Measurements from ENCODE around the gene BLM. TPM values are rescaled to one million over a fixed set of nuclear protein-coding genes. Genes with fewer than 3 reads are reported as not detected.

BLM gene
- polyA plus RNA-seq, 1 donor (not counting 4 experiments of a cell fraction or from before 2014, with no cell fraction given), result 4.4 TPM

DNA sequence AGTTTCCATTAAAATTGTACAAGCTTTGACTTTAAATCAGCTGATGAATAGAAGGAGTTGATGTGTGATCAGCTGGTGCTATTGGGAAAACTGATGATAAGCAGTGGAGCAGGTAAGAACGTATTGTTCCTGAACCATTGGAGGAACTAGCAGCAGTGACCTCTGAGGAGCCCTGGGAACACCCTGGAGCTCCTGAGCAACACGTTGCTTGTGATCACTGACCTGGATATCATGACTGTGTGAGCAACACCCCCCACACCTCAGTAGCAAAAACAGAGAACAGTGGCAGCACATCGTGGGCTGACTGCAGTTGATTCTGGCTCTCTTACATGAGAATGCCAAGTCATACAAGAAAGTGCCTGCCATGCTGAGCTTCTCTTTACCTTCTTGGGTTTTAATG lies 72.9 kb downstream of the BLM start:
- Histone ChIP-seq H3K79me2 (ENCODE audit: control insufficient read depth, insufficient read depth, low read length) (no peaks in the 10 kb centered on the region), H3K36me3 (ENCODE audit: control insufficient read depth in 2 of 2, extremely low read depth in 1 of 2, insufficient read depth in 2 of 2, low read length in 2 of 2) (peaks cover 0 to 3% of the 10 kb centered on the region in 2 experiments), H3K27me3 (ENCODE audit: control insufficient read depth, extremely low read depth, insufficient read depth, low read length) (no peaks in the 10 kb centered on the region), H4K20me1 (ENCODE audit: control insufficient read depth, extremely low read depth, insufficient read depth, low read length) (no peaks in the 10 kb centered on the region), H2AFZ (ENCODE audit: control insufficient read depth, low read length) (no peak overlapping the region), H3K27ac (ENCODE audit: control insufficient read depth, insufficient read depth, low read length) (no peak overlapping the region), H3K9ac (ENCODE audit: control insufficient read depth, extremely low read depth, insufficient read depth, low read length) (no peak overlapping the region), H3K4me1 (ENCODE audit: control insufficient read depth, extremely low read depth, insufficient read depth, low read length) (no peaks in the 10 kb centered on the region), H3K9me3 (ENCODE audit: control insufficient read depth, low read depth, low read length) (no peaks in the 10 kb centered on the region), H3K4me3 (ENCODE audit: control insufficient read depth in 2 of 3, extremely low read depth in 1 of 3, insufficient read depth in 2 of 3, low read depth in 1 of 3, low read length in 3 of 3) (no peak overlapping the region), H3K4me2 (ENCODE audit: control insufficient read depth, extremely low read depth, insufficient read depth, low read depth, low read length) (no peak overlapping the region), H3K9me1 (ENCODE audit: control insufficient read depth, extremely low read depth, insufficient read depth, low read length) (no peaks in the 10 kb centered on the region)
- DNase-seq (ENCODE audit: low read depth, low spot score) (no peak), FAIRE-seq (no peak)
- TF ChIP-seq, protein P1, sequence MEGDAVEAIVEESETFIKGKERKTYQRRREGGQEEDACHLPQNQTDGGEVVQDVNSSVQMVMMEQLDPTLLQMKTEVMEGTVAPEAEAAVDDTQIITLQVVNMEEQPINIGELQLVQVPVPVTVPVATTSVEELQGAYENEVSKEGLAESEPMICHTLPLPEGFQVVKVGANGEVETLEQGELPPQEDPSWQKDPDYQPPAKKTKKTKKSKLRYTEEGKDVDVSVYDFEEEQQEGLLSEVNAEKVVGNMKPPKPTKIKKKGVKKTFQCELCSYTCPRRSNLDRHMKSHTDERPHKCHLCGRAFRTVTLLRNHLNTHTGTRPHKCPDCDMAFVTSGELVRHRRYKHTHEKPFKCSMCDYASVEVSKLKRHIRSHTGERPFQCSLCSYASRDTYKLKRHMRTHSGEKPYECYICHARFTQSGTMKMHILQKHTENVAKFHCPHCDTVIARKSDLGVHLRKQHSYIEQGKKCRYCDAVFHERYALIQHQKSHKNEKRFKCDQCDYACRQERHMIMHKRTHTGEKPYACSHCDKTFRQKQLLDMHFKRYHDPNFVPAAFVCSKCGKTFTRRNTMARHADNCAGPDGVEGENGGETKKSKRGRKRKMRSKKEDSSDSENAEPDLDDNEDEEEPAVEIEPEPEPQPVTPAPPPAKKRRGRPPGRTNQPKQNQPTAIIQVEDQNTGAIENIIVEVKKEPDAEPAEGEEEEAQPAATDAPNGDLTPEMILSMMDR (optimal IDR thresholded peaks at IDR 0.05 in 1 of 3, IDR thresholded peaks at IDR 0.05 in 1 of 3, conservative IDR thresholded peaks at IDR 0.05 in 1 of 3; ENCODE audit: extremely low read depth in 1 of 3, insufficient read depth in 2 of 3, low read length in 3 of 3), result no peak
- TF ChIP-seq EZH2 (IDR thresholded peaks at IDR 0.05; ENCODE audit: low read length), result no peak
- dilution Hi-C loops (cut with MboI; ENCODE audit: extremely low pct_ligation_motif_present, low sequenced_read_pairs), result no loop called here

DNA sequence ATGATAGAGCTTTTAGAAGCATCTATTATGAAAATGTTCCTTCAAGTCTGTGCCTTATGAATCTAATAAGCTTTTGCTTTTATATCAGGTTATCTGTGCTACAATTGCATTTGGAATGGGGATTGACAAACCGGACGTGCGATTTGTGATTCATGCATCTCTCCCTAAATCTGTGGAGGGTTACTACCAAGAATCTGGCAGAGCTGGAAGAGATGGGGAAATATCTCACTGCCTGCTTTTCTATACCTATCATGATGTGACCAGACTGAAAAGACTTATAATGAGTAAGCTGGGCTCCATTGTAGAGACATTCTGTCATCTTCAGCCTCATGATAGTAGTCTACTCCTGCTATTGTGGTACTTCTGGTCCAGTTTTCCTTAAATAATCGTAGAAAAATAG lies 73.4 kb downstream of the BLM start:
- no peak overlapping the region for H3K4me2 ChIP-seq (ENCODE audit: control insufficient read depth, extremely low read depth, insufficient read depth, low read depth, low read length)
- no peaks in the 10 kb centered on the region for H3K9me3 ChIP-seq (ENCODE audit: control insufficient read depth, low read depth, low read length)
- no peaks in the 10 kb centered on the region for H3K9me1 ChIP-seq (ENCODE audit: control insufficient read depth, extremely low read depth, insufficient read depth, low read length)
- H3K4me1 ChIP-seq (ENCODE audit: control insufficient read depth, extremely low read depth, insufficient read depth, low read length), result no peaks in the 10 kb centered on the region
- FAIRE-seq, result no peak
- no peaks in the 10 kb centered on the region for H3K27me3 ChIP-seq (ENCODE audit: control insufficient read depth, extremely low read depth, insufficient read depth, low read length)
- dilution Hi-C loops (cut with MboI; ENCODE audit: extremely low pct_ligation_motif_present, low sequenced_read_pairs), result no loop called here
- TF ChIP-seq EZH2 (IDR thresholded peaks at IDR 0.05; ENCODE audit: low read length), result no peak
- TF ChIP-seq, protein P1 (optimal IDR thresholded peaks at IDR 0.05 in 1 of 3, IDR thresholded peaks at IDR 0.05 in 1 of 3, conservative IDR thresholded peaks at IDR 0.05 in 1 of 3; ENCODE audit: extremely low read depth in 1 of 3, insufficient read depth in 2 of 3, low read length in 3 of 3), result no peak
- H3K9ac ChIP-seq (ENCODE audit: control insufficient read depth, extremely low read depth, insufficient read depth, low read length), result no peak overlapping the region
- no peak for DNase-seq (ENCODE audit: low read depth, low spot score)
- H3K4me3 ChIP-seq (ENCODE audit: control insufficient read depth in 2 of 3, extremely low read depth in 1 of 3, insufficient read depth in 2 of 3, low read depth in 1 of 3, low read length in 3 of 3), result no peak overlapping the region
- no peak overlapping the region for H3K27ac ChIP-seq (ENCODE audit: control insufficient read depth, insufficient read depth, low read length)
- no peak overlapping the region for H2AFZ ChIP-seq (ENCODE audit: control insufficient read depth, low read length)
- H3K36me3 ChIP-seq (ENCODE audit: control insufficient read depth in 2 of 2, extremely low read depth in 1 of 2, insufficient read depth in 2 of 2, low read length in 2 of 2), result peaks cover 0 to 3% of the 10 kb centered on the region in 2 experiments
- no peaks in the 10 kb centered on the region for H4K20me1 ChIP-seq (ENCODE audit: control insufficient read depth, extremely low read depth, insufficient read depth, low read length)
- H3K79me2 ChIP-seq (ENCODE audit: control insufficient read depth, insufficient read depth, low read length), result no peaks in the 10 kb centered on the region

All from keratinocyte (primary cell).